K562 (cell line): ENCODE measurements around the gene SLC26A2. TPM values are rescaled to one million over a fixed set of nuclear protein-coding genes. Genes with fewer than 3 reads are reported as not detected.
A peak's percentile ranks its signal among the peaks of the same experiment; 100 is the strongest.
"Not testable (repeated sequence)": the region's sequence is repeated elsewhere in the genome, so short reads cannot be mapped to it uniquely, and the experiment has no call there.

ENCODE experiments used
- ATAC-seq: fragments of 200-7000 bp; cut with Tn5 transposase; 3 replicates; pipeline ENCODE4 v1.9.1; 2020; ENCODE audit warnings: moderate library complexity
- BruUV-seq: library from RNA; stranded (reverse); fragments of 400-500 nt; replicated peaks from 2 replicates; lab custom pipeline; 2021; lab: Mats Ljungman, UMichigan
- CTCF ChIA-PET: fragments of 300-600 bp; formaldehyde crosslinking; extraction: SDS; loops from one replicate; lab custom pipeline; 2021; ENCODE audit warnings: low intra/inter-chr PET ratio; lab: Yijun Ruan, JAX
- POLR2A ChIA-PET: fragments of 300-600, 350-650 bp; sonication (Branson Sonifier 250); formaldehyde crosslinking; extraction: SDS; loops from one replicate; lab custom pipeline; 2021; ENCODE audit warnings: antibody characterized with exemption, inconsistent platforms; lab: Yijun Ruan, JAX
- DNase-seq, 4 experiments: peaks; one replicate each; pipeline versions ENCODE4 v3.0.0 to v3.0.0-alpha.2; 2011 to 2018; ENCODE audit warnings: low spot score in 3 of 4, mixed read lengths in 3 of 4; ENCODE audit errors: extremely low read depth in 1 of 4
- FAIRE-seq: peaks from 2 replicates; lab custom pipeline; 2011; peaks lifted over from hg19 to GRCh38; lab: Jason Lieb, UNC
- H2AFZ ChIP-seq: 2 replicates; pipeline ENCODE4 v1.6.0; 2011; ENCODE audit warnings: low read depth, low read length, control low read depth, inconsistent platforms
- H3K27ac ChIP-seq: fragments of 200-600 bp; 3 replicates; pipeline ENCODE4 v1.8.0; 2011; ENCODE audit warnings: low read depth, mild to moderate bottlenecking, control low read depth, inconsistent platforms, low read length, moderate library complexity, mixed read lengths; ENCODE audit errors: extremely low read depth
- H3K27me3 ChIP-seq, 2 experiments: fragments of 300-600 bp in 1 of 2; 2 replicates in 1 of 2; 3 replicates in 1 of 2; pipeline versions ENCODE4 v1.6.0 to v1.8.0; 2011; ENCODE audit warnings: inconsistent platforms in 2 of 2, low read length in 2 of 2, mild to moderate bottlenecking in 1 of 2, mixed read lengths in 1 of 2, moderate library complexity in 1 of 2; ENCODE audit not compliant: control insufficient read depth in 2 of 2, insufficient read depth in 2 of 2
- H3K36me3 ChIP-seq: fragments of 300-600 bp; 3 replicates; pipeline ENCODE4 v1.8.0; 2011; ENCODE audit warnings: mild to moderate bottlenecking, low read length, inconsistent platforms; ENCODE audit not compliant: control insufficient read depth, insufficient read depth
- H3K4me1 ChIP-seq, 2 experiments: fragments of 200-600 bp in 1 of 2; replicated peaks in 1 of 2; 2 replicates in 1 of 2; 3 replicates in 1 of 2; pipeline versions ENCODE4 v1.5.1 to v1.8.0; 2011; ENCODE audit warnings: inconsistent platforms in 2 of 2, low read length in 2 of 2, mild to moderate bottlenecking in 1 of 2, mixed read lengths in 1 of 2, moderate library complexity in 1 of 2; ENCODE audit not compliant: control insufficient read depth in 2 of 2, insufficient read depth in 2 of 2
- H3K4me2 ChIP-seq: 2 replicates; pipeline ENCODE4 v1.6.1; 2011; ENCODE audit warnings: low read length, control low read depth, inconsistent platforms, mixed read lengths; ENCODE audit not compliant: insufficient read depth
- H3K4me3 ChIP-seq: fragments of 200-600 bp; sonication (generic), shearing (Covaris generic); 2 replicates; pipeline ENCODE4 v1.5.1; 2016; ENCODE audit warnings: control low read depth, inconsistent platforms
- H3K79me2 ChIP-seq: fragments of 200-600 bp; 3 replicates; pipeline ENCODE4 v1.8.0; 2011; ENCODE audit warnings: low read length, inconsistent platforms; ENCODE audit not compliant: control insufficient read depth, insufficient read depth
- H3K9ac ChIP-seq, 2 experiments: 2 replicates each; pipeline versions ENCODE4 v1.6.0 to v1.6.1; 2011; ENCODE audit warnings: low read depth in 2 of 2, low read length in 2 of 2, control low read depth in 1 of 2, inconsistent platforms in 1 of 2, mild to moderate bottlenecking in 1 of 2, mixed read lengths in 1 of 2; ENCODE audit not compliant: insufficient read depth in 1 of 2
- H3K9me1 ChIP-seq: one replicate; pipeline ENCODE4 v1.6.0; 2011; ENCODE audit warnings: inconsistent platforms, mild to moderate bottlenecking, low read length, moderate library complexity; ENCODE audit not compliant: control insufficient read depth, insufficient read depth
- H3K9me3 ChIP-seq: replicated peaks from 2 replicates; pipeline ENCODE4 v1.5.1; 2011; ENCODE audit warnings: low read depth, low read length, inconsistent platforms; ENCODE audit not compliant: control insufficient read depth, insufficient read depth
- H4K20me1 ChIP-seq: replicated peaks from 2 replicates; pipeline ENCODE4 v1.6.1; 2011; ENCODE audit warnings: low read length, inconsistent platforms, mixed read lengths; ENCODE audit not compliant: control insufficient read depth, insufficient read depth
- CREB3 ChIP-seq: fragments of 450-650 bp; conservative IDR thresholded peaks from 2 replicates; pipeline ENCODE4 v1.6.1; 2016; ENCODE audit warnings: missing genetic modification characterization, low read depth, mild to moderate bottlenecking, missing compliant biosample characterization, moderate library complexity
- DDX20 ChIP-seq: fragments of 450-650 bp; IDR thresholded peaks from 2 replicates; pipeline ENCODE4 v1.6.1; 2016; ENCODE audit warnings: missing genetic modification characterization, low read depth, mild to moderate bottlenecking, missing compliant biosample characterization, moderate library complexity
- GTF2A2 ChIP-seq: IDR thresholded peaks from 2 replicates; pipeline ENCODE4 v1.6.1; 2016; ENCODE audit warnings: mild to moderate bottlenecking, missing genetic modification characterization, missing compliant biosample characterization
- HINFP ChIP-seq: fragments of 450-650 bp; conservative IDR thresholded peaks from 2 replicates; pipeline ENCODE4 v1.6.1; 2016; ENCODE audit warnings: missing genetic modification characterization, low read depth, mild to moderate bottlenecking, control low read depth, missing compliant biosample characterization
- L3MBTL2 ChIP-seq: fragments of 450-650 bp; IDR thresholded peaks from 2 replicates; pipeline ENCODE4 v1.6.1; 2016; ENCODE audit warnings: mild to moderate bottlenecking, moderate library complexity
- MEF2D ChIP-seq: conservative IDR thresholded peaks from 2 replicates; pipeline ENCODE4 v1.6.1; 2016; ENCODE audit warnings: low read depth, missing genetic modification characterization, missing compliant biosample characterization
- NR2C1 ChIP-seq, 2 experiments: fragments of 450-650 bp; IDR thresholded peaks; 2 replicates each; pipeline ENCODE4 v1.6.1; 2017; ENCODE audit warnings: mild to moderate bottlenecking in 2 of 2, antibody characterized with exemption in 1 of 2, inconsistent platforms in 1 of 2, missing compliant biosample characterization in 1 of 2, missing genetic modification characterization in 1 of 2
- PTRF ChIP-seq: fragments of 450-650 bp; IDR thresholded peaks from 2 replicates; pipeline ENCODE4 v1.6.1; 2016; ENCODE audit warnings: mild to moderate bottlenecking, missing genetic modification characterization, missing compliant biosample characterization
- SMARCA4 ChIP-seq: fragments of 450-650 bp; IDR thresholded peaks from 2 replicates; pipeline ENCODE4 v1.6.1; 2016
- TCF3 ChIP-seq: sonication (generic); formaldehyde crosslinking; IDR thresholded peaks from 2 replicates; pipeline ENCODE4 v1.4.0; 2020; ENCODE audit warnings: mild to moderate bottlenecking, missing genetic modification reagents
- TSHZ1 ChIP-seq: fragments of 250-450 bp; sonication (Bioruptor Pico); IDR thresholded peaks from 2 replicates; pipeline ENCODE4 v1.4.0; 2020; ENCODE audit warnings: mild to moderate bottlenecking, moderate library complexity
- ZNF583 ChIP-seq: fragments of 250-450 bp; sonication (Bioruptor Pico); IDR thresholded peaks from 2 replicates; pipeline ENCODE4 v1.4.0; 2020
- ZNF766 ChIP-seq: fragments of 200-800 bp; sonication (Bioruptor generic); conservative IDR thresholded peaks from 2 replicates; pipeline ENCODE4 v1.6.1; 2016; ENCODE audit warnings: missing genetic modification characterization, missing compliant biosample characterization
- WGBS: fragments of 100-300 bp; shearing (Covaris generic); methylation state at CpG from one replicate; pipeline ENCODE4 v1.1.6; 2016; ENCODE audit warnings: low coverage, mixed read lengths; ENCODE audit not compliant: insufficient coverage; ENCODE audit errors: missing lambda C conversion rate; 5-methylcytosine and 5-hydroxymethylcytosine counted together
- in situ Hi-C: fragments of 300-500 bp; cut with MboI; formaldehyde crosslinking; loops from 4 replicates; pipeline ENCODE4 v1.15.0; 2018; ENCODE audit warnings: inconsistent platforms, mixed read lengths
- intact Hi-C: fragments of 100-400 bp; cut with micrococcal nuclease; formaldehyde crosslinking; loops from 2 replicates; pipeline ENCODE4 v1.14.2; 2022
- polyA plus RNA-seq, 8 experiments: library from polyadenylated mRNA; depleted of rRNA in 4 of 8; stranded (reverse) in 5 of 8; unstranded in 3 of 8; fragments of >200 nt; fragmentation: Nextera tagmentation in 2 of 8; fragmentation: Illumina TruSeq in 1 of 8; extraction: Ambion mirVana in 2 of 8; extraction: Trizol in 1 of 8; gene quantifications; 2 replicates each; pipeline versions ENCODE4 v1.2.1 to v1.2.3, GENCODE V29; 2011 to 2014; ENCODE audit warnings: inconsistent platforms in 1 of 8, missing spikeins in 1 of 8
- total RNA-seq, 7 experiments: library from RNA; depleted of rRNA in 6 of 7; stranded (reverse); fragments of >200 nt in 6 of 7; fragmentation: Illumina TruSeq in 2 of 7; extraction: Trizol in 2 of 7; gene quantifications; 2 replicates each; pipeline versions ENCODE4 v1.2.1 to v1.2.3, GENCODE V29; 2011 to 2021; ENCODE audit warnings: low replicate concordance in 1 of 7

Gene SLC26A2
- total and polyA plus RNA-seq, 9 of the 15 experiments (the other 6 are each of a cell fraction or from before 2014, with no cell fraction given) = 1.1 to 6.3 (median 3.6) TPM

GRCh38 chr5:149942741-149943169 is 17.8 kb upstream of the SLC26A2 start (continued):
- TF ChIP-seq SMARCA4 (peak; percentile 58), TCF3 (CRISPR knock-in tag) (peak; percentile 63; the same call in 1 of the 2 replicates)

GRCh38 chr5:149943177-149943949 is 17.2 kb upstream of the SLC26A2 start:
- H3K9me3 ChIP-seq; H3K36me3 ChIP-seq; intact Hi-C loops; H3K9me1 ChIP-seq; ATAC-seq; POLR2A ChIA-PET; H3K9ac ChIP-seq; in situ Hi-C loops; BruUV-seq; H3K79me2 ChIP-seq; CTCF ChIA-PET; H4K20me1 ChIP-seq; H3K27me3 ChIP-seq; FAIRE-seq; H3K4me3 ChIP-seq; DNase-seq; TF ChIP-seq NR2C1 (IDR thresholded peaks at IDR 0.05): not testable (repeated sequence)
- Histone ChIP-seq H3K27ac (0 out of 3 replicates have a peak overlapping the region, but pooled peaks have one; percentile 22), H3K4me2 (peak overlapping the region; percentile 14; the same call in 1 of the 2 replicates), H2AFZ (peak overlapping the region; percentile 71), H3K4me1 (peaks cover 29 to 44% of the 10 kb centered on the region in 2 experiments)
- WGBS = 72% methylated on average over 5 of the region's 6 CpGs
- TF ChIP-seq DDX20 (peak; percentile 75; the same call in 1 of the 2 replicates), L3MBTL2 (peak; percentile 35; the same call in 1 of the 2 replicates), CREB3 (peak; percentile 91; the same call in 1 of the 2 replicates), MEF2D (peak; percentile 55; the same call in 1 of the 2 replicates), TSHZ1 (CRISPR knock-in tag) (peak; percentile 79), GTF2A2 (tag) (peak; percentile 65; the same call in 1 of the 2 replicates), NR2C1 (tag; IDR thresholded peaks at IDR 0.05) (peak; percentile 48; the same call in 1 of the 2 replicates), HINFP (tag) (peak; percentile 75), PTRF (tag) (peak; percentile 88), ZNF583 (peak; percentile 64; the same call in 1 of the 2 replicates), ZNF766 (CRISPR knock-in tag) (peak; percentile 46; the same call in 1 of the 2 replicates)
